ENCODE results near the gene KLF5. TPM values are rescaled to one million over a fixed set of nuclear protein-coding genes. Genes with fewer than 3 reads are reported as not detected.

The KLF5 gene
- polyA plus RNA-seq, 1 experiment: 11.2 TPM

GRCh38 chr13:73061876-73062275 lies 3.1 kb downstream of the KLF5 start:
- no peak for DNase-seq (ENCODE audit: low read depth, low spot score)
- Histone ChIP-seq H3K27ac (ENCODE audit: low read depth, low read length) (no peak overlapping the region), H3K9me3 (ENCODE audit: control insufficient read depth, insufficient read depth, low read length) (no peaks in the 10 kb centered on the region), H3K4me3 (ENCODE audit: low read depth, low read length) (no peak overlapping the region), H3K27me3 (ENCODE audit: control insufficient read depth, insufficient read depth, low read length) (no peaks in the 10 kb centered on the region)
- CTCF ChIA-PET: no interaction called here
- TF ChIP-seq CTCF (IDR thresholded peaks at IDR 0.05; ENCODE audit: low read depth, low read length): no peak
- POLR2A ChIA-PET: no interaction called here

- no peak for DNase-seq (ENCODE audit: low read depth, low spot score)
- TF ChIP-seq CTCF (IDR thresholded peaks at IDR 0.05; ENCODE audit: low read depth, low read length): no peak
- CTCF ChIA-PET: no interaction called here
- Histone ChIP-seq H3K27ac (ENCODE audit: low read depth, low read length) (no peak overlapping the region), H3K27me3 (ENCODE audit: control insufficient read depth, insufficient read depth, low read length) (no peaks in the 10 kb centered on the region), H3K4me3 (ENCODE audit: low read depth, low read length) (no peak overlapping the region), H3K9me3 (ENCODE audit: control insufficient read depth, insufficient read depth, low read length) (no peaks in the 10 kb centered on the region)
- POLR2A ChIA-PET: no interaction called here
Measured at GRCh38 chr13:73062468-73062867, 3.7 kb downstream of the KLF5 start.

- POLR2A ChIA-PET: interaction anchor here (1.3 kb wide), 1 partner anchor 10 kb away, joined by 3 read pairs; no protein-coding TSS in a partner anchor
Measured at GRCh38 chr13:73063166-73063565, 4.4 kb downstream of the KLF5 start.

GRCh38 chr13:73065036-73065435 lies 6.2 kb downstream of the KLF5 start:
- ChIA-PET CTCF (no interaction called here), POLR2A (no interaction called here)

More at GRCh38 chr13:73063166-73063565, 4.4 kb downstream of the KLF5 start:
- no peak overlapping the region for H3K4me3 ChIP-seq (ENCODE audit: low read depth, low read length)
- DNase-seq (ENCODE audit: low read depth, low spot score): no peak
- H3K9me3 ChIP-seq (ENCODE audit: control insufficient read depth, insufficient read depth, low read length): no peaks in the 10 kb centered on the region
- H3K27ac ChIP-seq (ENCODE audit: low read depth, low read length): no peak overlapping the region
- no peaks in the 10 kb centered on the region for H3K27me3 ChIP-seq (ENCODE audit: control insufficient read depth, insufficient read depth, low read length)
- CTCF ChIA-PET: no interaction called here
- TF ChIP-seq CTCF (IDR thresholded peaks at IDR 0.05; ENCODE audit: low read depth, low read length): no peak

More at GRCh38 chr13:73065036-73065435, 6.2 kb downstream of the KLF5 start:
- H3K4me3 ChIP-seq (ENCODE audit: low read depth, low read length): no peak overlapping the region
- H3K27ac ChIP-seq (ENCODE audit: low read depth, low read length): no peak overlapping the region
- H3K9me3 ChIP-seq (ENCODE audit: control insufficient read depth, insufficient read depth, low read length): no peaks in the 10 kb centered on the region
- no peak for DNase-seq (ENCODE audit: low read depth, low spot score)
- no peak for TF ChIP-seq CTCF (IDR thresholded peaks at IDR 0.05; ENCODE audit: low read depth, low read length)
- no peaks in the 10 kb centered on the region for H3K27me3 ChIP-seq (ENCODE audit: control insufficient read depth, insufficient read depth, low read length)

All from AG04450 (cell line).